SK-N-DZ (cell line): Measurements from ENCODE around the gene DLG1.
"Not testable (repeated sequence)": the region's sequence is repeated elsewhere in the genome, so short reads cannot be mapped to it uniquely, and the experiment has no call there.

ENCODE experiments used
- DNase-seq: peaks from one replicate; pipeline ENCODE4 v3.0.0-alpha.2; 2015; ENCODE audit warnings: low spot score

Gene DLG1

DNA sequence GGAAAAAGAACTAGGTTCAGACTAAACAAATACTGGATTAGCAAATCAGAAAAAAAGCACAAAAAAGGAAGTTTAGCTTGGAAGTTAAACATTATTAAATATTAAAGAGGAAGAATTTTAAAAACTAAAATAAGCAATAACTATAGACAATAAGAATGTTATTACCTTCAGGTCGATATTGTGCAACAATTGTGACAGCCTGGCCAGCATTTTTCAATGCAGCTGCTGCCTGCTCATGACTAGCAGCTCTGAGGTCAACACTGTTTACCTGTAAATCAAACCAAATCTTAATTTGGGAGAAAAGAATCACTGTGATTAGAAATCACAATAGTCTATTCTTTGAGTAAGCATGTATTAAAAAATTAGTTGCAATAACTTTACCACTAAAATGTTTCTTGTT is 193.7 kb downstream of the DLG1 start:
- DNase-seq, result no peak

DNA sequence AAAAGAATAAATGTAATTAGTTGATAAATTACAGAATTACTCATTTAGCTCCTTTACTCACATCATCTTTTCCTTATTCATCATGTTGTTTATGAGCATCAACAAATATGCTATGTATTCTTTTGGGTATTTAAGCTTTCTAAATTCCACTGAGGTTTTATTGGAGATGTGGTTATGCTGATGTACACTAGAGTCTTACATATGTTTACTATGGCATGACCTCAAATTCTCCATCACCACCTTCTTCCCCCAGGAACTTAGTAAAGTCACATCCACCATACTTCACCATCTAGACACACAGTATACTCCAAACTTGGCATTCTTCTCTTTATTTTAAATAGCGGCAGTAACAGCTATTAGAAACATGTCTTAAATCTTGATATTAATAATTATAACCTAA is 194.6 kb downstream of the DLG1 start:
- no peak for DNase-seq

DNA sequence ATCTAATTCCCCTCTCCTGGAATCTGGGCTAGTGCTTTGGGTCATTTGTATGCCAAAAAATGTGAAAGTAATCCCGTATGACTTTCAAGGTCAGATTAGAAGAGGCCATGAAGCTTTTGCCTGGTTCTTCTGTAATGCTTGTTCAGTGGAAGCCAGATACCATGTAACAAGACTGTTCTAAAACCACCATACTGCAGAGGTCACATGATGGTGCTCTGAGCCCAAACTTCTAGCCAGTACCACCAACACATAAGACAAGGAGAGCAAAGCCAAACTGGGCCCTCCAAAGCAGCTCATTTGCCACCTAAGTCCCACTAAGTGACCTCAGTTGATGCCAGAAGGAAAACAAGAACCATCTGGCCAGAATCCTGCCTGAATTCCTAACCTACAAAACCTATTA is 204.5 kb downstream of the DLG1 start:
- DNase-seq, result no peak

DNA sequence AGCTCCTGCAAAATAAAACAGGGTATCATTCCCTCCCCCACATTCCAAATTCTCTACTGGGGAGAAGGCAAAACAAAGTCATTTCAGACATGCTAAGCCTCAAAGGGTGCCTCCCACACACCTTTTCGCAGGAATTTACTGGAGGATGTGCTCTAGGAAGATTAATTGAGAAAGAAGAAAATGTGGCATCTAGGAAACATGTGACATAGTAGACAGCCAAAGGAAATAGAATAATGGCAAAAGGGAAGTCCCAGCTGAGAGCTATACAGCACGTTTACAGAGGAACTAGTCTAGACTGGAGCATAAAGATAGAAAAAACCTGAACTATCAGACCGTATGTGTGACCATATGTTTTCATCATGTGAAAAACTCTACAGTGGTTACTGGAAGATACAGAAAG is 210.0 kb downstream of the DLG1 start:
- DNase-seq, result no peak

DNA sequence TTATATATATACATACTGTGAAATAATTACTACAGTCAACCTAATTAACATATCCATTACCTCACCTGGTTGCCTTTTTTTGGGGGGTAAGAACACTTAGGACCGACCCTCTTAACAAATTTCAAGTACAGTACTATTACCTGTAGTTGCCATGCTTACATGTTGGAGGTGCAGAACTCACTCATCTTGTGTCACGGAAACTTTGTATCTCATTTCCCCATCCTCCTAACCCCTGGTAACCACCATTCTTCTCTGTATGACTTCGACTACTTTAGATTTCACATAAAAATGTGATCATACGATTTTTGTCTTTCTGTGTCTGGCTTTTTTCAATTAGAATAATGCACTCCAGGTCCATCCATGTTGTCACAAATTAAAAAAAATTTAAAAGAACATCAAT is 213.3 kb downstream of the DLG1 start:
- DNase-seq, result no peak

DNA sequence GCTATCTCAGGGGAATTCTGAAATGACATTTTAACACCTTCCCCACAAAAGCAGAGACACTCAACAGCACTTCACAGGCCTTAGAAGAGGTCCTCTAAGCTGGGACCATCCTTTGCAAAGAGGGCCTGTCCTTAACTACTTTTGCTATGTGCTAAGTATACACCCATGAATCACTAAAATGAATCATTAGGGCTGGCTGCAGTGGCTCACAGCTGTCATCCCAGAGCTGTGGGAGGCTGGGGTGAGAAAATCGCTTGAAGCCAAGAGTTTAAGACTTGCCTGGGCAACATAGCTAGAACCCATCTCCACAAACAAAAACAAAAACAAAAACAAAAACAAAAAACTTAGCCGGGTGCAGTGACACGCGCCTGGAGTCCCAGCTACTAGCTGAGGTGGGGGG is 214.9 kb downstream of the DLG1 start:
- no peak for DNase-seq

DNA sequence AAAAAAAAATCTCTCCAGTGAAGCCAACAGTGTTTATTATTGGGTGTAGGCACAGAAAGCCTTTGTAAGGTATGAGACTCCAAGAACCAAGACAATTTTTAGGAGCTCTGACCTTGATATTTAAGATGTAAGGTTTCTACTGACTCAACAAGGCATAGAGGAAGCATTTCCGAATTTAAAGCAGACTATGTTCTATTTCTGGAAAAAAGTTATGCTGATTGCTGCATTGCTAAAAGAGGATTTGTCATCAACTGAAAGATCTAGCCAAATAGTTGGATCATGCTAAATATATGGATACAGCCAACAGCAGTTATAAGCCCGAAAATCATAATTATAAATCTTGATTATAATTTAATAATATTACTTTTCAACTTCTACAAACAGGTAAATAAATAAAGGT is 215.5 kb downstream of the DLG1 start:
- DNase-seq, result no peak

DNA sequence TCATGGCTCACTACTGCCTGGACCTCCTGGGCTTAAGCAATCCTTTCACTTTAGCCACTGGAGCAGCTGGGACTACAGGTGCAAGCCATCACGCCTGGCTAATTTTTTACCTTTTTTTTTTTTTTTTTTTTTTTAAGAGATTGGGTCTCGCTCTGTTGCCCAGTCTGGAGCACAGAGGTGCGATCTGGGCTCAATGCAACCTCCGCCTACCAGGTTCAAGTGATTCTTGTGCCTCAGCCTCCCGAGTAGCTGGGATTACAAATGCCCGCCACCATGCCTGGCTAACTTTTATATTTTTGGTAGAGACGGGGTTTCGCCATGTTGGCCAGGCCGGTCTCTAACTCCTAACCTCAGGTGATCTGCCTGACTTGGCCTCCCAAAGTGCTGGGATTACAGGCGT is 218.1 kb downstream of the DLG1 start:
- DNase-seq, result no peak

DNA sequence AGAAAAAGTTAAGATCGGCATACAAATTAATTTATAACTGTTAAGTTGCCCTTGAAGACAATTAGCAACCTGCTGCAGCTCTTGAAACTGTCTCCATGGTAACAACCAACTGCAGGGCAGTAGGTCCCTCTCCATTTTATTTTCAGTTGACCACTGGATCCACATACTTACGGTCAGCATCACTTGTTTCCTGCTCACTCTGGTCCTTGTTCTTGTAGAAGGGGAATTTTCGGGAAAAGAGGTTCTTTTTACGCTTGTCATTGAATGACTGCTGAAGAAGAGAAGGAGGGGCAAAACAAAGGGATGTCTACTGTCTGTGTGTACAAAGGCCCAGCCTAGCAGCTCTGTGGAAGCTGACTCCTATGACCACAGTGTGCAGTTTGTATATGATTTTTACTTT is 222.0 kb downstream of the DLG1 start:
- no peak for DNase-seq

DNA sequence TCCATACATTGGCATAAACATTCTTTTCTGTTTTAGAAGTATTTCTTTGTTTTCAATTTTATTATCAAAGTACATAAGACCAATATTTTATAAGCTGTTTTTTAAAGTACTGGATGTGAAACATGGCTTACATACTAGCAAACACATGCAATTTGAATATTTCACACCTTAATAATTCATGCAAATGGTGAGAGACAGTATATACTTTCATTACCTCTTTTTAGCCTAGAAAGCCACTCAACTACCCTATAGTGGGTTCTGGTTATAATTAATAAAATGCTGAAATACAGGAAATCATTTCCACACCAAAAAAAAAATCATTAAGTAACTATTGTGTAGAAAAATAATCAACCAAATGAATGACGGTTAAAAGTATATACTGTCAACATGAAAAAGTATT is 230.3 kb downstream of the DLG1 start:
- no peak for DNase-seq

DNA sequence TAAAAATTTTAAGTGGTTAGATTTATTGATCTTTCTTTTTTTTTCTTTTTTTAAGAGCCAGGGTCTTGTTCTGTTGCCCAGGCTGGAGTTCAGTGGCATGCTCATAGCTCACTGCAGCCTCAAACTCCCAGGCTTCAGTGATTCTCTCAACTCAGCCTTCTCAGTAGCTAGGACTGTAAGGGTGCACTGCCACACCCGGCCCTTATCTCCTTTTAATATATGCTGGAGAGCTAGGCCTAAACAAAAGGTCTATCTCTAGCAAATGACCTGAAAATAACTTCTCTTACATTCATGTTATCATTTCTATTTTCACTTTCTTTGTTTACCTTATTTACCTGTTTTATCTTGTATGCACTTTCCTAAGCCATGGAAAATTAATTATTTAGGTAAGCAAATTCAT is 233.6 kb downstream of the DLG1 start:
- DNase-seq, result no peak

DNA sequence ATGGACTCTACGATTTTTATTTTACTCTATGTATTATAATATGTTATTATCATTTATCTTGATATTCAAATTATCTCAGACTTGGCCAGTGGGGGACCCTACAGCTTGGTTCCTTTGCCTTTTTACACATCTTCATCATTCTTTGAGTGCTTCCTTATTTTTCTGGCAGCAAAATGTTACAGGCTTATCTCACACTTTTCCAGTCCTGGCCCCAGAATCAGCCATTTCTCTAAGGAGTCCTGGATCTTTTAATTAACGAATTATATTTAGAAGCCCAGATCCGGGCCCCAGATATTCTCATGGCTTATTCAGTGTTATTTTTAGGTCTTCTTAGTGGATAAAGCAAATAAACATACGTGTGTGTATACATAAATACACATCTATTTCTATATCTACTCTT is 236.0 kb downstream of the DLG1 start:
- no peak for DNase-seq

DNA sequence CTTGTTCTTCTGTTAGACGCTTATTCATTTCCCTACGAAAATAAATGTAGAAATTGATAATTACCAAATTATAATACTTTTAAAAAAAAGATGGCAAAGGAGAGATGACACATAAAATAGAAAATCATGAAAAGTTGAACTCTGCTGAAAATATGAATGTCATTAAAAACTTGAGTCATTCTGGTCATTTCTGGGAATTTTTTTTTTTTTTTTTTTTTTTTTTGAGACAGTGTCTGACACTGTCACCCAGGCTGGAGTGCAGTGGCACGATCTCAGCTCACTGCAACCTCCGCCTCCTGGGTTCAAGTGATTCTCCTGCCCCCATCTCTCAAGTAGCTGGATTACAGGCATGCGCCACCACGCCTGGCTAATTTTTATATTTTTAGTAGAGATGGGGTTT is 246.8 kb downstream of the DLG1 start:
- not testable (repeated sequence) for DNase-seq

DNA sequence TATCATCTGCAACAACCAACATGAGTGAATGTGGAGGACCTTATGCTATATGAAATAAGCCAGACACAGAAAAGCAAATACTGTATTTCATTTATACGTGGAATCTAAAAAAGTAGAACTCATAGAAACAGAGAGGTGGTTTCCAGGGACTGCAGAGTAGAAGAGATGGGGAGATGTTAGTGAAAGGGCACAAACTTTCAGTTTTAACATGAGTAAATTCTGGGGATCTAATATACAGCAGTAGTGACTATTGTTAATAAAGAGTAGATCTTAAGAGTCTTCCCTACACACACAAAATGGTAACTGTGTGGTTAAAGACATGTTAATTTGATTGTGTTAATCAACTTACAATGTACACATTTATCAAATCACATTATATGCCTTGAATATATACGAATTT is 247.9 kb downstream of the DLG1 start:
- no peak for DNase-seq

DNA sequence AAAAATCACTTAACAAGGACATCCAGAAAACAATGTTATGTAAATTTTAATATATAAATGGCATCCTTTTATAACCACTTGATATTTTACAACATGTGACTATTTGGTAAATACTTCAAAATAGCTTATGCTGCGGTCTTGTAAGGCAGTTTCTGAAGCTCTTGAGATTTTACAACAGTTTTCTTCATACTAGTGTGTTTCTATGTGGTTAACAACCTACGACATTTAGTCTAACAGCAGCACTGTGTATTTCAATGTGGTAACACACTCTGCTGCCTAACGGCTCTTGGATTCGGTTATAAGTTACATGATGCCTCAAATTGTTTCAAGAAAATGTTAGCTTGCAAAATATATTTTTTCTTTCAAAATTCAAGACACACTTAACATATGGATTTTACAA is 255.9 kb downstream of the DLG1 start:
- DNase-seq, result no peak

DNA sequence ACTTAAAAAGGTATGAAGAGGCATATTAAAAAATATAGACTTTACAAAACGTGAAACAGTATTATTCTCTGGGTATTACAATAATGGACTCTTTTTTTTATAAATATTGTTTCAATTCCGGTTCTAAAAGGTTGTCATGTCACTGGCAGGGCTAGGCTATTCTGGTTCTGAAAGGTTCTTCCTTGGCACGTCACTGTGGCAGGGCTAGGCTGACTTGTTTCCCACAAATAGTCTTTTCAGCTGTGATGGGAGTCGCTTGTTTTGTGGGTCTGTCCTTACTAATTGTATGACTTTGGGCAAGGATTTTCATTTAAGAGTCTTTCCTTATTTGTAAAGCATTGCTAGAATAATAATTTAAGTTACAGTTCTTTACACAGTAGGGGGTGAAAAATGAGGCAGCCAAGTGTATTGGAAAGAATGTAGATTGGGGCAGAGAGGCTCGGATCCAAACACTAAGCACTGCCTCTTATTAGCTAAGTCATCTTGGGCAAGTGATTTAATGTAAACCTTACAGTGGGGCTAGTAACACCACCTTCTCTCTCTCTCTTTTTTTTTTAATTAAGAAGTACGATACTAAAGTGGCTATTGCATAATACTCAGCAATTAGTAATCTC is 256.4 kb downstream of the DLG1 start:
- DNase-seq, result no peak

DNA sequence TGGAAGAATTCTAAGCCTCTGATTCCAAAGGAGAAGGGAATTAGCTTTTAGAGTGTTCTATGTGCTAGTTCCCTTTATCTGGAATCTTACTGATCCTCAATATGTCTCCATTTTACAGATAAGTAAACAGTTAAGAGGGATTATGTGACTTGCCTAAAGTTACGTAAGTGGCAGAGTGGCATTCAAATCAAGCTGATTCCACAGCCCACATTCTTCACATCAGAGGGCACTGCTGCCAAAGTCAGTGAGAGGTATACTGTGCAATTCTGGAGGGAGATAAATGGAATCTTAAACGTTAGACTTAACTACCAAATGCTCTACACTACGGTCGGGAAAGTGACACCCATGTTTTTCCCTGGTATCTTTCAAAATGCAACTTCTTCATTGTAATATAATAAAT is 257.8 kb downstream of the DLG1 start:
- no peak for DNase-seq

DNA sequence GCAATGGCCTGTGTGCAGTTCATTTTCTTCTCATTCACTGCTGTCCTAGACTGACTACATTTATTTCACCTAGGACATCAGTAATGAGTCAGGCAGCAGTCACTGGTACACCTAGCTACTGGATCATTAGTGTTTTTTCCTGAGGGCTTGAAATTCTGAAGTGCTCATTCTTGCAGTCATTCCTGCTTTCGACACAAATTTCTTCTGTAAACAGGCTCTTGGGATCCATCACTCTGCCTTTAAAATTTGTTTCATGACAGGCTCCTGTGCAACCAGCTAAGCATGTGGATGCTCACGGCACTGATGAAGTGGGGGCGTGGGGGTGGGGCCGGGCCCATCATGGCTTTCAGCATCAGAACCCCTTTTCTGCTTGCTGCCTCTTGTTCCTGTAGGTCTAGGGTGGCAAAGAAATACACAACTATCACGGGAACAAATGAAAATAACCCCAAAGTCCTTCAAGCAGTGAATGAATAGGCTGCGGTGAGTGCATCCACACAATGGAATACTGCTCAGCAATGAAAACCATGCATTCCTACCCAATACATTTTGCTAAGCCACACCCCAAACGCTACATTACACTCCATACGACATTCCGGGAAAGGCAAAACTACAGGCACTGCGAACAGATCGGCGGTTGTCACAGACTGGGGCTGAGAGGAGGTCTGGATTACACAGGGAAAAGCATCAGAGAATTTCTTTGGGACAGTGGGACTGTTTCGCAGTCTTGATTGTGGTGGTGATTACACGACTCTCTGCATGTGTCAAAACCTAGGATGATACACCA is 259.5 kb downstream of the DLG1 start:
- no peak for DNase-seq

DNA sequence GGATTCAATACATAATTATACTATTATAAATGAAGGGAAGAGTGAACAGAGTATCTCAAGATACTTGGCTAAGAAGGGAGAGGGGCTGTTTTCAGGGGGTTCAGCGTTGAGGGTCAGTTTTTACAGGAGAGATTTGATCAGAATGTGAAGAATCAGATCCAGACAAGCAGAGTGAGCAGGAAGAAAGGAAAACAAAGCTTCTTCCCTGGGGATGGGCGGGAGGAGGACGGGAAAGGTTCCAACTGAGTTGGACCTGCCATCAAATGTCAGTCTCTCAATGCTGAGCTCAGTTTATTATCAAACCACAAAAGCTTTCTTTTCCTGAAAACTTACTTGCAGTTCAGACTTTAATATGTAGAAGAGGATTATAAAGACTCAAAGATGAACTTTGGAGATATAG is 262.8 kb downstream of the DLG1 start:
- DNase-seq, result no peak

DNA sequence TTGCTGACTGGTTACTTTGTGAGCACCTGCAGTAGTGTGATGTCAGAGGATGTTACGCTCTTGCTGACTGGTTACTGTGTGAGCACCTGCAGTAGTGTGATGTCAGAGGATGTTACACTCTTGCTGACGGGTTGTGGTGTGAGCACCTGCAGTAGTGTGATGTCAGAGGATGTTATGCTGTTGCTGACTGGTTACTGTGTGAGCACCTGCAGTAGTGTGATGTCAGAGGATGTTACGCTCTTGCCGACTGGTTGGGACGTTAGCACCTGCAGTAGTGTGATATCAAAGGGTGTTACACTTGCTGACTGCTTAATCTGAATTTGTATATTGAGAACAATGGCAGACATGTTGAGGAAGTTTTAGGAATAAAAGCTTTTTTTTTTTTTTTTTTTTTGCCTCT is 263.6 kb downstream of the DLG1 start:
- DNase-seq, result not testable (repeated sequence)

DNA sequence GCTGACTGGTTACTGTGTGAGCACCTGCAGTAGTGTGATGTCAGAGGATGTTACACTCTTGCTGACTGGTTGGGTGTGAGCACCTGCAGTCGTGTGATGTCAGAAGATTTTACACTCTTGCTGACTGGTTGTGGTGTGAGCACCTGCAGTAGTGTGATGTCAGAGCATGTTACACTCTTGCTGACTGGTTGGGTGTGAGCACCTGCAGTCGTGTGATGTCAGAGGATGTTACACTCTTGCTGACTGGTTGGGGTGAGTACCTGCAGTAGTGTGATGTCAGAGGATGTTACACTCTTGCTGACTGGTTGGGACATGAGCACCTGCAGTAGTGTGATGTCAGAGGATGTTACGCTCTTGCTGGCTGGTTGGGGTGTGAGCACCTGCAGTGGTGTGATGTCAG is 264.6 kb downstream of the DLG1 start:
- not testable (repeated sequence) for DNase-seq

DNA sequence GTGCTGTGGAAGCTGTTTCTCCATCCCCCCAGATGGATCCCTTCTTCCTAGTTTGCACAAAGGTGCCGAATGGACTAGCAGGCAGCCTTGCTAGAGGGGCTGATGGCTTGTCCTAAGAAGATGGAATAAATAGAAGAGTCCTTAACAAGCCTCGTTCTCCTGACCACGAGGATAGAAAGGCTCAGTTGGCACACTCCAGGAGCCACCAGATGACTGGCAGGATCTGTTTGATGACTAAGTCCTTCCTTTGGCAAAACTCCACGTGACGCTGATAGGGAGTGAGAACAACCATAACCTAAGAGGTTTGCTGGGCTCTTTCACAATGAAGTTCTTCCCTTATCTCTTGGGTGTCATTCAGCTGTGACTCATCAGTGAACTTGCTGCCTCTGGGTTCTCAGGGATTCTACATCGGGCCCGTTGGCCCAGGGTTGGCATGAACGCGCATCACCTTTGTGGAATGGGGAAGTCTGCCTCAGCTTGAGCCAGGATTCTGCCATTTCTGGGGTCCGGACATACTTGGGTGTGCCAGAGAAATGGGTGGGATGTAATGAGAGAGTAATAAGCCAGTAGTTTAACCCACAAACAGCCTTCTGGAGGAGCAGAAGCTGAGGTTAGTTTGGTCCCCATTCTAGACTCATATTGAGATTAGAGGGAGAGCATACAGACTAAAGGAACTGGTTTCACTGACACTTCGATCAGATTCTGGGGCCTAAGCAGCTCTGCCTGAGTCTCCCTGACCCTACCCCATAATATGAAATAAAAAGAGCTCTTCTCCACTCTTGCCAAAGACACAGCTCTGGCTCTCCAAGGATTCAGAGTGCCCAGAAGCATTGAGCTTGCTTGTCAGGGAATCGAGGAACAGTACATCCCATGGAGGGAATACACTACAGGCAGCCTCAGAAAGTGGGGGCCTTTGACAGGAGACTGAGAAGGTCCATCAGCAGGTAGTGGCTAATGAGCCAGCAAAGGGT is 266.8 kb downstream of the DLG1 start:
- DNase-seq, result no peak
